Endothelial cell of umbilical vein (primary cell): ENCODE measurements around the gene ATP2B2.

Experiments used
- EZH2 ChIP-seq: IDR thresholded peaks from 2 replicates; pipeline ENCODE4 v1.6.1; 2012; ENCODE audit warnings: borderline replicate concordance, low read depth, mild to moderate bottlenecking, moderate library complexity, low read length, inconsistent platforms; ENCODE audit not compliant: severe bottlenecking
- FOS ChIP-seq: IDR thresholded peaks from 2 replicates; pipeline ENCODE4 v1.6.1; 2011; ENCODE audit warnings: mild to moderate bottlenecking, low read length, moderate library complexity, borderline replicate concordance; ENCODE audit not compliant: insufficient read depth
- GATA2 ChIP-seq: IDR thresholded peaks from 2 replicates; pipeline ENCODE4 v1.7.0; 2011; ENCODE audit warnings: low read depth, mild to moderate bottlenecking, moderate library complexity, mixed read lengths, low read length; ENCODE audit not compliant: insufficient read length, insufficient read depth
- JUN ChIP-seq: IDR thresholded peaks from 2 replicates; pipeline ENCODE4 v1.6.1; 2011; ENCODE audit warnings: borderline replicate concordance, low read depth; ENCODE audit not compliant: insufficient read length, insufficient read depth
- MYC ChIP-seq: IDR thresholded peaks from one replicate; pipeline ENCODE4 v1.6.1; 2011; ENCODE audit warnings: mild to moderate bottlenecking, low read depth, low read length
- POLR2A ChIP-seq: IDR thresholded peaks from 2 replicates; pipeline ENCODE4 v1.6.1; 2012; ENCODE audit warnings: low read depth, mild to moderate bottlenecking, control low read depth, low read length
- POLR2AphosphoS5 ChIP-seq: IDR thresholded peaks from 2 replicates; pipeline ENCODE4 v1.6.1; 2012; ENCODE audit warnings: low read depth, mild to moderate bottlenecking, control low read depth, low read length, moderate library complexity; ENCODE audit not compliant: insufficient read depth
- TF ChIP-seq, protein P1 (sequence below), 2 donors: IDR thresholded peaks; 1 replicate in 1 of 2; 2 replicates in 1 of 2; pipeline ENCODE4 v1.5.1; 2011; ENCODE audit warnings: low read length in 2 of 2, mild to moderate bottlenecking in 2 of 2, moderate library complexity in 2 of 2, control low read depth in 1 of 2, inconsistent platforms in 1 of 2, low read depth in 1 of 2; ENCODE audit not compliant: insufficient read depth in 1 of 2; ENCODE audit errors: extremely low read depth in 1 of 2
- TF ChIP-seq, protein P2 (sequence below): IDR thresholded peaks from 2 replicates; pipeline ENCODE4 v1.6.1; 2011; ENCODE audit not compliant: insufficient read depth, insufficient read length

DNA sequence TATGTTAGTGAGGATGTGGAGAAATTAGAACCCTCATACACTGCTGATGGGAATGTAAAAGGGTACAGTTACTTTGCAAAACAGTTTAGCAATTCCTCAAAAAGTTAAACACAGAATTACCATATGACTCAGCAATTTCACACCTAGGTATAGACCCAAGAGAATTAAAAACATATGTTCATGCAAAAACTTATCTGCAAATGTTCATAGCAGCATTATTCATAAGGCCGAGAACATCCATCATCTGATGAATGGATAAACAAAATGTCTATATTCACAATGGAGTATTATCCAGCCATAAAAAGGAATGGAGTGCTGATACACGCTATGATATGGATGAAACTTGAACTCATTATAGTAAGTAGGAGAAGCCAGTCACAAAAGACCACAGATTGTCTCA, 194.8 kb downstream of the ATP2B2 start:
- TF ChIP-seq FOS, result no peak
- TF ChIP-seq, protein P1, sequence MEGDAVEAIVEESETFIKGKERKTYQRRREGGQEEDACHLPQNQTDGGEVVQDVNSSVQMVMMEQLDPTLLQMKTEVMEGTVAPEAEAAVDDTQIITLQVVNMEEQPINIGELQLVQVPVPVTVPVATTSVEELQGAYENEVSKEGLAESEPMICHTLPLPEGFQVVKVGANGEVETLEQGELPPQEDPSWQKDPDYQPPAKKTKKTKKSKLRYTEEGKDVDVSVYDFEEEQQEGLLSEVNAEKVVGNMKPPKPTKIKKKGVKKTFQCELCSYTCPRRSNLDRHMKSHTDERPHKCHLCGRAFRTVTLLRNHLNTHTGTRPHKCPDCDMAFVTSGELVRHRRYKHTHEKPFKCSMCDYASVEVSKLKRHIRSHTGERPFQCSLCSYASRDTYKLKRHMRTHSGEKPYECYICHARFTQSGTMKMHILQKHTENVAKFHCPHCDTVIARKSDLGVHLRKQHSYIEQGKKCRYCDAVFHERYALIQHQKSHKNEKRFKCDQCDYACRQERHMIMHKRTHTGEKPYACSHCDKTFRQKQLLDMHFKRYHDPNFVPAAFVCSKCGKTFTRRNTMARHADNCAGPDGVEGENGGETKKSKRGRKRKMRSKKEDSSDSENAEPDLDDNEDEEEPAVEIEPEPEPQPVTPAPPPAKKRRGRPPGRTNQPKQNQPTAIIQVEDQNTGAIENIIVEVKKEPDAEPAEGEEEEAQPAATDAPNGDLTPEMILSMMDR (IDR thresholded peaks at IDR 0.05; ENCODE audit: extremely low read depth in 1 of 2, insufficient read depth in 1 of 2, low read depth in 1 of 2, low read length in 2 of 2), result no peak
- no peak for TF ChIP-seq EZH2
- no peak for TF ChIP-seq POLR2A
- TF ChIP-seq POLR2AphosphoS5, result no peak
- TF ChIP-seq JUN, result no peak
- no peak for TF ChIP-seq GATA2
- TF ChIP-seq, protein P2, sequence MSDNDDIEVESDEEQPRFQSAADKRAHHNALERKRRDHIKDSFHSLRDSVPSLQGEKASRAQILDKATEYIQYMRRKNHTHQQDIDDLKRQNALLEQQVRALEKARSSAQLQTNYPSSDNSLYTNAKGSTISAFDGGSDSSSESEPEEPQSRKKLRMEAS, result no peak
- TF ChIP-seq MYC, result no peak
